ENCODE results near the gene HAUS6.
"Not testable (repeated sequence)": the region's sequence is repeated elsewhere in the genome, so short reads cannot be mapped to it uniquely, and the experiment has no call there.

HAUS6 gene

GRCh38 chr9:19102631-19103345 is at the start of gene HAUS6:
TSS of gene HAUS6 (minus strand) at chr9:19102904. CDS start at chr9:19102651, 253 bp downstream.
- DNase-seq (ENCODE audit: low read depth, low spot score): peak; percentile 97

GRCh38 chr9:19152160-19152498 is 49.4 kb upstream of the HAUS6 start:
- DNase-seq (ENCODE audit: low read depth, low spot score): not testable (repeated sequence)

DNA sequence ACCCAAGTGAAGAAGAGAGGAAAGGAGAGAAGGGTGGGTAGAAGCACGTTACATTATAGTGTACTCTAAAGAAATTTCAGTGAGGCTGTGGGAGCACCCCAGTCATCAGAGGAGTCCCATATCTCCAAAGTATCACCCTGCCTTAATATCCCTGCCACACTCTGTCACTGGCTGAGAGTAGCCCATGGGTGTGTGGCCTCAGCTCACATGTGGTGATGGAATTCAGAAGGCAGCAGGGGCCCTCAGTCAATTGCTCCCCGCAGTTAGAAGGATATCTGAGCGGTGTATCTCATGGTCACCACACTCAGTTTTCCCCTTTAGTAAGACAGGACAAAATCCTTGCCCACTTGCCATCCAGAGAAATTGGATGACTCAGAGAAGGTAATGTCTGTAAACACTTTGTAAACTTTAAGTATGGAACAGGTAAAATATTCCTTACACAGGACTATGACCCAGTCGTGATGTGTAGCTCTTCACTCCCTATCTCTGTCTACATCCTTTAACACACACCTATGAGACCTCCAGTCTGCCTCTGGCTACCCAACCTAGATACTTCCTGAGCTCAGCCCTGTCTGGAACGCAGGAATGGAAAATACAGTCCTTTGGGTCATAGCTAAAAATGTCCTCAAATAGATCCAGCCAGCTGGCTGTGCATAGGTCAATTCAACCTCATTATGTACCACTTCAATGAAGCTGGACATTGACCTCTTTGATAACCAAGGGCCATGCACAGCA is 48.9 kb upstream of the HAUS6 start:
- no peak for DNase-seq (ENCODE audit: low read depth, low spot score)

- DNase-seq (ENCODE audit: low read depth, low spot score): no peak
Measured at GRCh38 chr9:19149230-19149629, 46.5 kb upstream of the HAUS6 start.

DNA sequence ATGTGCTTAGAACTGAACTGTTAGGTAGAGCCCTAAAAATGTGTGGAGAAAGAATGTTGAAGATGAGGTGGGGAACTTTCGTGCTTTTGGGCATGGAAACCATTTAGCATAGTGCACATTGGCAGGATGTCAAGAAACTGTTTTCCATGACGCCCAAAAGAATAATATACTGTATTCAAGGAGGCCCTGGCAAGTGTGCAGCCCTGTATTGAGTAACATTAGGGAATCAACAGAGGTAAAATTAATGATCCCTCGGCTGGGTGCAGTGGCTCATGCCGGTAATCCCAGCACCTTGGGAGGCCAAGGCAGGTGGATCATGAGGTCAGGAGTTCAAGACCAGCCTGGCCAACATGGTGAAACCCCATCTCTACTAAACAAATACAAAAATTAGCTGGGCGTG is 45.5 kb upstream of the HAUS6 start:
- no peak for DNase-seq (ENCODE audit: low read depth, low spot score)

DNA sequence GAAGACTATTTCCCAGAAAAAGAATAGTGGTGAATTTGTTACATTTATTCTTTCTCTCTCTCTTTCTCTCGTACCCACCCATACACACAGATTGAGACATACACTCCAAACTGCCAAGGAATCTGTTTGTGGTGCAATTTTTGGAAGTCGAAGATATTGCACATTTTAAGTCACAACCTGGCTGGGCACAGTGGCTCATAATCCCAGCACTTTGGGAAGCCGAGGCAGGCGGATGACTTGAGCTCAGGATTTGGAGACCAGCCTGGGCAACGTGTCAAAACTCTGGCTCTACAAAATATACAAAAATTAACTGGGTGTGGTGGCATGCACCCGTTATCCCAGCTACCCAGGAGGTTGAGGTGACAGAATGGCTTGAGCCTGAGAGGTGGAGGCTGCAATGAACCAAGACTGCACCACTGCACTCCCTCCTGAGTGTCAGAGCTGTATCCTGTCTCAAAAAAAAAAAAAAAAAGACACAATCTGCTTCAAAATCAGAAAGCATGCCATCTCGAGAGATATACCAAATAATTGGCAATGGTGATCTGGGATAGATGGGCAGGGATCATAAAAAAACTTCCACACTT is 43.8 kb upstream of the HAUS6 start:
- no peak for DNase-seq (ENCODE audit: low read depth, low spot score)

- DNase-seq (ENCODE audit: low read depth, low spot score): no peak
Measured at GRCh38 chr9:19145881-19146280, 43.2 kb upstream of the HAUS6 start.

DNA sequence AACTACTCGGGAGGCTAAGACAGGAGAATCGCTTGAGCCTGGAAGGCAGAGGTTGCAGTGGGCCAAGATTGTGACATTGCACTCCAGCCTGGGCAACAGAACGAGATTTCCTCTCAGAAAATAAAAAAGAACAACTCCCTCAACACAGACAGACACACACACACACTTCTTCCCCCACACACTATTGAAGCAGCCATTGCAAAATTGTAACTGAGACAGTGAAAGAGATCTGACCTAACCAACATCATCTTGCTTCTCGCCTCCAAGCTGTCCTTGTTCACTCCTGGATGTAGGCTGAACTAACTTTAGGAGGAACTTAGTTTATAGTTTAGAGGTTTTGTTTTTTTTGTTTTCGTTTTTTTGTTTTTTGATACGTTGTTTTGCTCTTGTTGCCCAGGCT is 37.6 kb upstream of the HAUS6 start:
- DNase-seq (ENCODE audit: low read depth, low spot score): no peak

DNA sequence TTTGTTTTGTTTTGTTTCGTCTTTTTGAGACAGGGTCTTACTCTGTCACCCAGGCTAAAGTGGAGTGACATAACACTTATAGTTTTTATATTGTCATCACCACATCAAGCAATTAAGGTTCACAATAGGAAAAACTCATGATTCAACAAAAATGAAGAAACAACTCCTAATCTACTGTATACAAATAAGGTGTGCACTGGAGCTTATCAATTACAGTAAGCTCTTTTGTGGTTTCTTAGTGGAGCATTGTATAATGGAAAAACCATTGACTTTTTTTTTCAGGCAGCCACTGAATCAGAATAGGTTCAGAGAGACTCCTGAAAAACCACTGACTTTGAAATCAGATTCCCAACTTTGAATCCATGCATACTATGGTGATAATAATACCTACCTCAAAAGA is 35.4 kb upstream of the HAUS6 start:
- no peak for DNase-seq (ENCODE audit: low read depth, low spot score)

GRCh38 chr9:19137282-19137681 is 34.6 kb upstream of the HAUS6 start:
- DNase-seq (ENCODE audit: low read depth, low spot score): no peak

- no peak for DNase-seq (ENCODE audit: low read depth, low spot score)
Measured at GRCh38 chr9:19136129-19136528, 33.4 kb upstream of the HAUS6 start.

- no peak for DNase-seq (ENCODE audit: low read depth, low spot score)
Measured at GRCh38 chr9:19133549-19134345, 31.0 kb upstream of the HAUS6 start.

DNA sequence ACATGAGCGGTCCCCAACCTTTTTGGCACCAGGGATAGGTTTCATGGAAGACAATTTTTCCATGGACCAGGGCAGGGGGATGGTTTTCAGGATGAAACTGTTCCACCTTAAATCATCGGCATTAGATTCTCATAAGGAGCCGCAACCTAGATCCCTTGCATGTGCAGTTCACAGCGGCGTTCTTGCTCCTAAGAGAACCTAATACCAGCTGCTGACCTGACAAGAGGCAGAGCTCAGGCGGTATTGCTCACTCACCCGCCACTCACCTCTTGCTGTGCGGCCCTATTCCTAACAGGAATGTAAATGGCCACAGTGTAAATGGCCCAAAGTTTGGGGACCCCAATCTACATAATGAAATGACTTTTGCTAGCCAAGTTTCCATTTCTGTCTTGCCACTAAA is 27.7 kb upstream of the HAUS6 start:
- DNase-seq (ENCODE audit: low read depth, low spot score): peak; percentile 48

DNA sequence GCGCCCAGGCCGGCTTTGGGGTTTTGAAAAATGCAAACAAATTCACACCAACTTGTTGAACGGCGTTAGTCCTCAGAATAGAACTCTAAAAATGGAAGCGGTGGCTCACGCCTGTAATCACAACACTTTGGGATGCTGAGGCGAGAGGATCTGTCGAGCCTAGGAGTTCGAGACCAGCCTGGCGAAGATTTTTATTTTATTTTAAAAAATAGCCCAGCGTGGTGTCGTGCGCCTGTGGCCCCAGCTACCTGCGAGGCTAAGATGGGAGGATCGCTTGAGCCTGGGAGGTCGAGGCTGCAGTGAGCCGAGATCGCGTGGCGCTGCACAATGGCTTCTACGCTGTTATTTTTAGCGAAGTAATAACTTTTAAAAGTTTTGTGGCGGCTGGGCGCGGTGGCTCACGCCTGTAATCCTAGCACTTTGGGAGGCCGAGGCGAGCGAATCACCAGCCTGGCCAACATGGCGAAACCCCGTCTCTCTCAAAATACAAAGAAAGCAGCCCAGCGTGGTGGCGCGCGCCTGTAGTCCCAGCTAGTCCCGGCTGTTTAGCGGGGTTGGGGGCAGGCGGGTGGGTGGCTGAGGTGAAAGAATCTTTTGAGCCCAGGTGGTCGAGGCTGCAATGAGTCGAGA is 25.3 kb upstream of the HAUS6 start:
- DNase-seq (ENCODE audit: low read depth, low spot score): peak; percentile 75

DNA sequence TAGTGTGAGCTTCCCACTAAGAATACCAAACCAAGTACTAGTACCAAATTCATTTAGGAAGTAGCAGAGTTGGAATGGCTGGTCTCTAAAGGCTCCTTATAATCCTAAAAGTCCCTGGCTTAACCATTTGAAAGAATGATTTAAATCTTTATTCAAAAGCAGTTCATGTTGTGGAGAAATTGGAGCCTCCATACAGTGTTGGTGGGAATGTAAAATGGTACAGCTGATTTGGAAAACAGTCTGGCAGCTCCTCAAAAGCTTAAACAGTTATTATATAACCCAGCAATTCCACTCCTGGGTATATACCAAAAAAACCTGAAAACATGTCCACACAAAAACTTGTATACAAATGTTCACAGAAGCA is 21.7 kb upstream of the HAUS6 start:
- no peak for DNase-seq (ENCODE audit: low read depth, low spot score)

GRCh38 chr9:19122490-19123042 is 19.9 kb upstream of the HAUS6 start:
- no peak for DNase-seq (ENCODE audit: low read depth, low spot score)

- DNase-seq (ENCODE audit: low read depth, low spot score): no peak
Measured at GRCh38 chr9:19120877-19121276, 18.2 kb upstream of the HAUS6 start.

GRCh38 chr9:19119801-19120440 is 17.2 kb upstream of the HAUS6 start:
- DNase-seq (ENCODE audit: low read depth, low spot score): no peak

DNA sequence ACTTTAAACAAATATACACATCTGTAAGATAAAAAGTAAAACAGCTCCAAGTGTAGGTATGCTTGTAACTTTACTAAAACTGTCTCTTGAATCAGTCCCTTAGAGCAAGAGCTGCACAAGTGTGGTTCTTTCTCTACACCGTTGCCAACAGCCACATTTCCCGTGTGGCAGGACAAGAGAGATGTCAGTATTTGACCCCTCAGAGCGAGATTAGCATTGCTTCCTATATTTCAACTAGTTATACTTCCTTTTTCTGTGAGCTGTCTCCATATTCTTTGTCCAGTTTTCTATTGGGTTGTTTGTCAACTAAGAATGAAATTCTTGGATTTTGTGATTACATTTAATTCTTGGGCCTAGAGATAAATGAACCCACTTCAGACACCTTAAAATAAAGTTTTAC is 16.5 kb upstream of the HAUS6 start:
- no peak for DNase-seq (ENCODE audit: low read depth, low spot score)

- no peak for DNase-seq (ENCODE audit: low read depth, low spot score)
Measured at GRCh38 chr9:19117039-19117716, 14.5 kb upstream of the HAUS6 start.

Measured in ELF-1 (cell line).